Ectodermal cell (in vitro differentiated cells): ENCODE results near the gene MYOT.

Experiments
- H3K27ac ChIP-seq: 2 replicates; pipeline ENCODE4 v1.7.0; 2013; ENCODE audit warnings: mild to moderate bottlenecking, low read depth, low read length; ENCODE audit not compliant: insufficient read depth, poor library complexity, severe bottlenecking
- H3K27me3 ChIP-seq: 2 replicates; pipeline ENCODE4 v1.7.0; 2013; ENCODE audit warnings: mild to moderate bottlenecking, low read length; ENCODE audit not compliant: insufficient read depth, control insufficient read depth, poor library complexity, severe bottlenecking
- H3K36me3 ChIP-seq: one replicate; pipeline ENCODE4 v1.7.0; 2013; ENCODE audit warnings: low read length; ENCODE audit not compliant: control insufficient read depth, insufficient read depth
- H3K4me1 ChIP-seq: one replicate; pipeline ENCODE4 v1.7.0; 2013; ENCODE audit warnings: low read length; ENCODE audit not compliant: control insufficient read depth, insufficient read depth
- H3K4me3 ChIP-seq: 2 replicates; pipeline ENCODE4 v1.7.0; 2013; ENCODE audit warnings: low read depth, low read length, control low read depth; ENCODE audit not compliant: insufficient read depth
- H3K9me3 ChIP-seq: 2 replicates; pipeline ENCODE4 v1.7.0; 2013; ENCODE audit warnings: mild to moderate bottlenecking, low read length, moderate library complexity; ENCODE audit not compliant: control insufficient read depth
- WGBS, 2 experiments: methylation state at CpG; one replicate each; pipeline ENCODE4 v1.1.7; 2013; ENCODE audit warnings: missing lambda C conversion rate in 2 of 2; 5-methylcytosine and 5-hydroxymethylcytosine counted together

MYOT gene

DNA sequence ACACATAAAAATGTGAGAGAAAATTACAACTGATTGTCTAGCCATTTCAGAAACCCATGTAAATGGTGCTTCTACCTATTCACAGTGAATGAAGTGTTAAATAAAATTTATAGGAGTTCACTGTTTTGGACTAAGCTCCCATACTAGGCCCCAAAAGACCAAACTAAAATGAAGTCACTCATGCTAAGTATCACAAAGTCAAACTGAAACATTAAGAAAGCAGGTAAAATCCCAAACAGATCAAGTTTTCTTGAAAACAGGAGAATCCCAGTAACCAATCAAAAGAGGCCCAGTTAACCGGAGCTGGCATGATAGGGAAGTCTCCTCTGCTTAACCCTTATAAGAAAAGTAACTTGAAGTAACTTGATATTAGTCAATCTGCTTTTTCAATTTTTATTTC lies 35.2 kb upstream of the MYOT start:
- H3K4me1 ChIP-seq: no peaks in the 10 kb centered on the region
- H3K27me3 ChIP-seq: no peaks in the 10 kb centered on the region
- no peaks in the 10 kb centered on the region for H3K36me3 ChIP-seq
- no peaks in the 10 kb centered on the region for H3K9me3 ChIP-seq
- H3K4me3 ChIP-seq: no peak overlapping the region
- no peak overlapping the region for H3K27ac ChIP-seq
- WGBS, 2 experiments: 82 to 90% methylated on average over 1 of the region's 1 CpG

DNA sequence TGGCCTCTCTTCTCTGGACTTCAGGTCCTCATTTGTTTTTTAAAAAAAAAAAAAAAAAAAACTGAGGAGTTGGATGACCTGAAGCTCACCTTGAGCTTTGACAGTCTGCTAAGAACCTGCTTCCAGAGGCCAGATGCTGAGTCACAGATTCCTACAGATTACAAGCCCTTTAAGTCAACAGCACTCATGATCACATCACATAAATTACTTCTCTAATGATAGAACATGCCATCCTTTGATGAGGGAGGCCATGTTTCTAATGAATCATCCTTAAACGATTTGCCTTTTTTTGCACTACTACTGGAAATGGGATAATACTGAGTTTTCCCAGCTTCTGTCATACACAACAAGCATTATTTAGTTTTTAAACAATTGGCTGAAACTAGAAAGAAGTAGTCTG lies 34.2 kb upstream of the MYOT start:
- Histone ChIP-seq H3K9me3 (no peaks in the 10 kb centered on the region), H3K27me3 (no peaks in the 10 kb centered on the region), H3K4me3 (no peak overlapping the region), H3K27ac (no peak overlapping the region), H3K4me1 (no peaks in the 10 kb centered on the region), H3K36me3 (no peaks in the 10 kb centered on the region)
- 63 to 69% methylated on average over 1 of the region's 1 CpG for WGBS, 2 experiments

DNA sequence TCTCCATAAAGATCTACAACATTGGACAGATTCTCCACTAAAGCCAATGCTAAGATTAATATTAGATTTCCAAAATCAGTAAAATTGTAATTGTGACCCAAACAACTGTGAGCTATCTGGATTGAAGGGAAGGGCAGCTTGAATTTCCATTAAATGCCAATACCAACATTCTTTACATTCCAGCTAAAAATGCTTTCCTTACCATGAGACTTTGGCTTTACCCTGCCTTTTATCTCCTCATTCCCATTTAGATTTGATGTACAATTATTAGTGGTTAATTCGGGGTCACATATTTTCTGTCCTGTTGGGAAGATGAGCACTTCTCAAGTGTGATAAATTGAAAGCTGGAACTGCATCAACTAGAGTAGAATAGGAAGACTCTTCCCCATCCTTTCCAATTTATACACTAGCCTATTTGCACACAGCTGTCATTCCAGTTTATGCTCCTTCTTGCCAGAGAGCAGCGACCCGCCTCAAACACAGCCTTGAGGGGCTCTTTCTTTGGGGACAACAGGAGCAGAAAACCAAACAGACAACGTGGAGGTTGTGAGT lies 33.1 kb upstream of the MYOT start:
- WGBS, 2 experiments: 51 to 68% methylated on average over 3 to 4 of the region's 4 CpGs
- Histone ChIP-seq H3K4me3 (no peak overlapping the region), H3K4me1 (no peaks in the 10 kb centered on the region), H3K9me3 (no peaks in the 10 kb centered on the region), H3K27ac (peak overlapping the region; percentile 27), H3K27me3 (no peaks in the 10 kb centered on the region), H3K36me3 (no peaks in the 10 kb centered on the region)

DNA sequence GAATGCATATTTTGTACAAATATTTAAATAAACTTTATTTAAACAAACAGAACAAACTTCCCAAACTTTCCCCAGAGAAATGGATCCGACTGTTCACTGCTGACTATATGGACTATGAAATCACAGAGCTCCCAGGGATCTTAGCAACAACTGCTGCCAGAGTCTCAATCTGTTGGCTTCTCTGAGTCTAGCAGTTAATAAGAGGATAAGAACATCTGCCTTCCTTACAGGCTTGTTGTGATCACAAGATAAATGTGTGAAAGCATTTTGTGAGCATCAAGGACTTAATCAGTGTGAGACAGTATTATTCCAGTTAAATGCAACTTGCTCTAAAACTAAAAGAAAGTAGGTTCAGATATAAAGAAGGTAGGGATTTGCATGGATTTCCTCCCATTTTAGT lies 31.4 kb upstream of the MYOT start:
- no peaks in the 10 kb centered on the region for H3K4me1 ChIP-seq
- H3K9me3 ChIP-seq: no peaks in the 10 kb centered on the region
- H3K27ac ChIP-seq: no peak overlapping the region
- no peaks in the 10 kb centered on the region for H3K27me3 ChIP-seq
- H3K4me3 ChIP-seq: no peak overlapping the region
- 94% methylated on average over 1 of the region's 1 CpG for WGBS, 2 experiments
- H3K36me3 ChIP-seq: no peaks in the 10 kb centered on the region

DNA sequence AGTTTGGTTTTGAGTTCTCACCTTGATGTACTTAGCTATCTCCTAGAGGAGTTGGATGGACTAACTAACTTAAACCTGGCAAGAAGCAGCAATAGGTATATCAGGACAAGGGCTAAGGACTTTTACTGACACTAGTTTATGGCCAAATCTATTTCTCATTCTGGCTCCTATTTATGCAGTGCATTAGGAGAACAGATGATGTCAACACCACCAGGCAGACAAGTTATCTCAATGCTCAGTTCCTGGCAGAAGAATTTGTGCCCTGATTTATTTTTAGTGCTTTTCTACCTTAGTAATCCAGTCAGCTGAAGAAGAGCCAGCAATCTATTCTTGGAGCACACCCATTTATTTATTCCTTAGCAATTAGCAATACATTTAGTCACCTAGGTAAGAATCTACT lies 30.7 kb upstream of the MYOT start:
- no peaks in the 10 kb centered on the region for H3K36me3 ChIP-seq
- H3K9me3 ChIP-seq: no peaks in the 10 kb centered on the region
- no peaks in the 10 kb centered on the region for H3K27me3 ChIP-seq
- H3K27ac ChIP-seq: no peak overlapping the region
- no peaks in the 10 kb centered on the region for H3K4me1 ChIP-seq
- no peak overlapping the region for H3K4me3 ChIP-seq

DNA sequence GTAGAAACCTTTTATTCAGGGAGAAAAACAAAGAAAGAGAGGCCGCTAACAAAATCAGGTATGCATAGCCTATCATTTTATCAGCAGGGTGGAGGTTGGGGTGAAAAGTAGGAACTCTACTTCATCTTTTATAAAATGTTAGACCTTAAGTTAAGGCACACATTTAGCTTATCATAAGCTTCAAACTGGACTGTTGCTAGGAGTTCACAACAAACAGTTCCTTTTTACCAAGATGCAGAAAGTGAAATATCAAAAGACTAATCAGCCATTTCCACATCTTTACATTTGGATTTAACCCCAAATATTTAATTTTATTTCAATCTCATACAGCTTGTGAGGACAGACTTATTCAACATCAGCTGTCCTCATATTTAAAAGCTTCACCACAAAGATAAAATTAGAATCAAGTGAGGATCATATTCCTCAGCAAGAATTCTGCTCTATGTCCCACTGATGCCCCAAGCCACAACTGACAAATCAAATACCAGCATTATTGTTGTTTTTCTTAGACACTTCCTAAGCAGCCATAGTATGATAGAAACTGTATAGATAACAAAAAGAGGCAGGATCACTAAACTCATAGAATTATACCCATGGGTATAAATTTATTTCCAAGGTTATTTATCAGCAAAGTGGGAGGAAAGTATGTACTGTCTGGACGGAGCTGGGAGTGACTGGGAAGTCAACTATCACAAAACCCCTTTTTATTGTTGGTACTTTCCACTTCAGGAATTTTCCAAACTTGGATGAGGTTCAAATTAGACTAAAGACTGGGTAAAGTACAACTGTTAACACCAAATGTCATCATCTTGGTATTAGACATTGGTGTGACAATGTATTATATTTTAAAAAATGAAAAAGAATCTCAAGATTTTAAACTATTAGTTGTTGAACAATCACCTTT lies 29.9 kb upstream of the MYOT start:
- WGBS, 2 experiments: 86 to 96% methylated on average over 1 to 2 of the region's 2 CpGs
- Histone ChIP-seq H3K27me3 (no peaks in the 10 kb centered on the region), H3K27ac (no peak overlapping the region), H3K4me3 (no peak overlapping the region), H3K4me1 (no peaks in the 10 kb centered on the region), H3K36me3 (no peaks in the 10 kb centered on the region), H3K9me3 (no peaks in the 10 kb centered on the region)

DNA sequence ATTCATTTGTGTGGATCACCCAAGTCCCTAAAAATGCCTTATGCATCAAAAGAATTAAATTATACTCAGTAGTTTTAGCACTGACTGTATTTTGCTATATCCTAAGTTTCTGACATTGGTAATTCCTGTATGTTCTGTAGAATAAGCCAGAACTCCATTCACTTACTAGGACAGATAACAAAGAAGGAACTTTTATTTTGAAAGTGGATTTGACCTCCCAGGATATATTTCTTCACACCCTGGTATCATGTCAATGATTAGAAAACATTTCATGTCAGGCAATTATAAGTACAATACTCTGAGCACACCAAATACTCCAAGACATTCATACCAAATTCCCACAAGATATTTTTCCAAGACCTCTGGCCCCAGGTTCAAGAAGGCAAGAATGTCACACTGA lies 28.7 kb upstream of the MYOT start:
- Histone ChIP-seq H3K27ac (no peak overlapping the region), H3K27me3 (no peaks in the 10 kb centered on the region)

DNA sequence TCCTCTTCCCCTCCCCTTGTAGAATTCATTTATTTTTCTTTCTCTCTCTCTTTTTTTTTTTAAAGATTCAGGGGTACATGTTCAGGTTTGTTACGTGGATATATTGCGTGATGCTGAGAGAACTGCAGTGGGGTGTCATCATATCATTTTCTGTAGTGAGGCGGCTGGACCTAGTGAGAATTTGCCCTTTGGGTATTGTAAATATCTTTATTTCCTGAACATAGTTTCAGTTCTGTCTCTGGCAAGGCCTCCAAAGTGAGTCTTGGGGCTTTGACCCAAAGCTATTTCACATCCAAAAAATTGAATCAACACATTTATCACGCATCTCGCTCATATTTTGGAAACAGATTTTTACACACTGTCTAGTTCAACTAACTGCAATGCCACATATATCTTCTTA lies 25.4 kb upstream of the MYOT start:
- Histone ChIP-seq H3K4me3 (no peak overlapping the region), H3K4me1 (no peaks in the 10 kb centered on the region), H3K9me3 (no peaks in the 10 kb centered on the region), H3K36me3 (no peaks in the 10 kb centered on the region), H3K27me3 (no peaks in the 10 kb centered on the region), H3K27ac (no peak overlapping the region)
- WGBS, 2 experiments: 91 to 97% methylated on average over 5 of the region's 5 CpGs

More for the DNA sequence above, 28.7 kb upstream of the MYOT start:
- H3K4me1 ChIP-seq: no peaks in the 10 kb centered on the region
- no peaks in the 10 kb centered on the region for H3K9me3 ChIP-seq
- H3K4me3 ChIP-seq: no peak overlapping the region
- no peaks in the 10 kb centered on the region for H3K36me3 ChIP-seq

DNA sequence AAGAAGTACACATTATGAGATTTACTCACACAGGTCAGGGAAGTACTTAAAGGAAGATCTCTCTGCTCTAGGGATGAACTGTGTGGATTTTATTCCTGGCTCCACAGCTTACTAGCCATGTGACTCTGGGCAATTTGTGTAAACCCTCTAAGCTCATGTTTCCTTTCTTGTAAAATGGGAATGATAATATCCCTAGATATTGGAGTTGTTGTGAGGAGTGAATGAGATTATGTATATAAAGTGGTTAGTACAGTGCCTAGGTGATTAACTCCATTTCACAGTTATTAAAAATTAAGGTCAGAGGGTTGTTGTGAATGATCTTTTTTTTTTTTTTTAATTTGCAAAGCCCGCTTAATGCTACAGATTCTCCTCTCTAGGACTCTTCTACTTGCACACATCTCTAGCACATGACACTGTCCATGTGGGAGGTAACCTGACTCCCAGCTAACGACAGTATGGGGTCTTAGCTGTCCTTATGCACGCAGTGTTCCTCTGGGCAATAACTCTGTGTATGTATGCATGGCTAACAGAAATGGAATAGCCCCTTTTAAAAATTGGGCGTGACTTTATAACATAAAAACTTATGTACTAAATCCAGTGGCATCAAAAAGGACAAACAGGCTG lies 23.9 kb upstream of the MYOT start:
- Histone ChIP-seq H3K4me1 (no peaks in the 10 kb centered on the region), H3K36me3 (no peaks in the 10 kb centered on the region), H3K9me3 (no peaks in the 10 kb centered on the region), H3K4me3 (no peak overlapping the region), H3K27ac (no peak overlapping the region), H3K27me3 (no peaks in the 10 kb centered on the region)
- 93 to 94% methylated on average over 4 of the region's 4 CpGs for WGBS, 2 experiments

DNA sequence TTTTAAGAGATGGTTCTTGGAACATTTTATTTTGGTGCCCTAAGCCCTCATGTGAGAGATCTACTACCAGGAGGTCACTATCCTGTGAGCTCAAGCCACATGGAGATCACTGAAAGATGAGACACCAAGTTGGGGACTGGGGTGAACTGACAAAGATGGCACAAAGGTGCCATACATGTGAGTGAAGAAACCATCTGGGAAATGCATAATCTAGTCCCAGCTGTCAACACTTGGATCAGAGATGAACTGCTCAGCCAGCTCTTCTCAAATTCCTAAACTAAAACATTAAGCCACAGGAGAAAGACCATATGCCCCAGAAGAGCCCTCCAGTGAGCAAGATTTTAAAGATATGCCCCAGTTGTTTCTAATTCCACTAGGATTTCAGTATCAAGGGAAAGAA lies 22.2 kb upstream of the MYOT start:
- no peaks in the 10 kb centered on the region for H3K36me3 ChIP-seq
- H3K27ac ChIP-seq: no peak overlapping the region
- H3K4me3 ChIP-seq: no peak overlapping the region
- H3K27me3 ChIP-seq: no peaks in the 10 kb centered on the region
- no peaks in the 10 kb centered on the region for H3K4me1 ChIP-seq
- H3K9me3 ChIP-seq: no peaks in the 10 kb centered on the region
